NOMO-1 (cell line): Measurements from ENCODE around the gene SMIM13.
A peak's percentile ranks its signal among the peaks of the same experiment; 100 is the strongest.

Source experiments
- DNase-seq, 2 experiments: peaks; one replicate each; lab custom pipeline; 2025; ENCODE audit not compliant: unreplicated experiment in 2 of 2; lab: John Stamatoyannopoulos, UW

The SMIM13 gene

GRCh38 chr6:11120271-11121005, 26.8 kb downstream of the SMIM13 start:
- DNase-seq: no peak

GRCh38 chr6:11121851-11122250, 28.2 kb downstream of the SMIM13 start:
- DNase-seq: no peak

GRCh38 chr6:11122380-11122779, 28.7 kb downstream of the SMIM13 start:
- no peak for DNase-seq

GRCh38 chr6:11123978-11124377, 30.3 kb downstream of the SMIM13 start:
- DNase-seq: no peak

GRCh38 chr6:11126876-11127275, 33.2 kb downstream of the SMIM13 start:
- no peak for DNase-seq

GRCh38 chr6:11128608-11129007, 35.0 kb downstream of the SMIM13 start:
- no peak for DNase-seq

- no peak for DNase-seq
Observed at GRCh38 chr6:11129908-11130565, 36.4 kb downstream of the SMIM13 start.

GRCh38 chr6:11130605-11131004, 37.0 kb downstream of the SMIM13 start:
- DNase-seq: no peak

- no peak for DNase-seq
Observed at GRCh38 chr6:11132194-11132888, 38.7 kb downstream of the SMIM13 start.

GRCh38 chr6:11133281-11133680, 39.6 kb downstream of the SMIM13 start:
- DNase-seq: no peak

GRCh38 chr6:11136809-11137208, 43.2 kb downstream of the SMIM13 start:
- no peak for DNase-seq

- DNase-seq: no peak
Observed at GRCh38 chr6:11139051-11139960, 45.7 kb downstream of the SMIM13 start.

GRCh38 chr6:11140056-11140455, 46.4 kb downstream of the SMIM13 start:
- no peak for DNase-seq

GRCh38 chr6:11141295-11141694, 47.7 kb downstream of the SMIM13 start:
- DNase-seq: no peak

- peak in 1 of 2 experiments; percentile 22 for DNase-seq
Observed at GRCh38 chr6:11142296-11143027, 48.8 kb downstream of the SMIM13 start.

GRCh38 chr6:11143394-11144371, 50.0 kb downstream of the SMIM13 start:
- DNase-seq: peak; percentile 78 to 91

- DNase-seq: peak; percentile 47 to 63
Observed at GRCh38 chr6:11144393-11144851, 50.8 kb downstream of the SMIM13 start.

- no peak for DNase-seq
Observed at GRCh38 chr6:11146117-11146826, 52.6 kb downstream of the SMIM13 start.
